H1 (cell line): ENCODE data around the gene CCL3. TPM values are rescaled to one million over a fixed set of nuclear protein-coding genes. Genes with fewer than 3 reads are reported as not detected.

Source experiments
- CTCF ChIA-PET: fragments of 300-600 bp; sonication (Branson Sonifier 250); formaldehyde crosslinking; loops from one replicate; lab custom pipeline; 2021; ENCODE audit not compliant: partially characterized antibody; lab: Charles Lee
- POLR2A ChIA-PET: fragments of 300-600 bp; sonication (Branson Sonifier 250); formaldehyde crosslinking; loops from one replicate; lab custom pipeline; 2021; ENCODE audit warnings: inconsistent platforms; ENCODE audit not compliant: partially characterized antibody; lab: Charles Lee
- DNase-seq, 2 experiments: peaks; one replicate each; pipeline versions ENCODE4 v3.0.0 to v3.0.0-alpha.2; 2010 to 2022; ENCODE audit warnings: low spot score in 2 of 2, low read depth in 1 of 2, mixed read lengths in 1 of 2
- FAIRE-seq: peaks from 2 replicates; lab custom pipeline; 2011; peaks lifted over from hg19 to GRCh38; lab: Jason Lieb, UNC
- H2AFZ ChIP-seq: 2 replicates; pipeline ENCODE4 v1.8.1; 2012; ENCODE audit warnings: low read length, inconsistent platforms
- H2AK5ac ChIP-seq: 2 replicates; pipeline ENCODE4 v1.6.1; 2013; ENCODE audit warnings: low read depth, low read length
- H2BK120ac ChIP-seq: replicated peaks from 2 replicates; pipeline ENCODE3; 2013; ENCODE audit warnings: low read depth, low read length, inconsistent platforms
- H2BK12ac ChIP-seq: 2 replicates; pipeline ENCODE4 v1.6.1; 2013; ENCODE audit warnings: low read depth, low read length
- H2BK15ac ChIP-seq: 2 replicates; pipeline ENCODE4 v1.6.1; 2013; ENCODE audit warnings: low read length
- H2BK20ac ChIP-seq: 2 replicates; pipeline ENCODE4 v1.6.1; 2013; ENCODE audit warnings: low read length
- H2BK5ac ChIP-seq: 2 replicates; pipeline ENCODE4 v1.6.1; 2013; ENCODE audit warnings: low read depth, low read length
- H3K14ac ChIP-seq: 2 replicates; pipeline ENCODE4 v1.6.1; 2013; ENCODE audit warnings: inconsistent platforms; ENCODE audit not compliant: insufficient read length
- H3K18ac ChIP-seq: 2 replicates; pipeline ENCODE4 v1.6.1; 2013; ENCODE audit warnings: low read length; ENCODE audit errors: extremely low read depth
- H3K23ac ChIP-seq: 2 replicates; pipeline ENCODE4 v1.6.1; 2013; ENCODE audit warnings: inconsistent platforms; ENCODE audit not compliant: insufficient read length
- H3K23me2 ChIP-seq: 2 replicates; pipeline ENCODE4 v1.6.1; 2013; ENCODE audit warnings: low read depth, low read length
- H3K27ac ChIP-seq: 2 replicates; pipeline ENCODE4 v1.6.1; 2011; ENCODE audit warnings: low read depth, low read length, inconsistent platforms
- H3K27me3 ChIP-seq, 4 experiments: replicated peaks in 1 of 4; 1 replicate in 1 of 4; 2 replicates in 3 of 4; pipeline versions ENCODE4 v1.6.1 to v1.8.1; 2011 to 2013; ENCODE audit warnings: low read length in 3 of 4, mild to moderate bottlenecking in 3 of 4, inconsistent platforms in 2 of 4, mixed read lengths in 2 of 4, moderate library complexity in 1 of 4; ENCODE audit not compliant: control insufficient read depth in 3 of 4, insufficient read depth in 3 of 4; ENCODE audit errors: extremely low read depth in 1 of 4
- H3K36me3 ChIP-seq, 4 experiments: 2 replicates each; pipeline versions ENCODE4 v1.6.1 to v1.8.1; 2011 to 2013; ENCODE audit warnings: mild to moderate bottlenecking in 4 of 4, low read length in 3 of 4, moderate library complexity in 2 of 4, control low read depth in 1 of 4, inconsistent platforms in 1 of 4; ENCODE audit not compliant: insufficient read depth in 4 of 4, control insufficient read depth in 2 of 4
- H3K4ac ChIP-seq: replicated peaks from 2 replicates; pipeline ENCODE3; 2013; ENCODE audit warnings: low read length, low read depth, mixed read lengths, inconsistent platforms; ENCODE audit not compliant: insufficient read length
- H3K4me1 ChIP-seq, 4 experiments: replicated peaks in 1 of 4; 1 replicate in 1 of 4; 2 replicates in 3 of 4; pipeline versions ENCODE4 v1.6.1 to v1.8.1; 2011 to 2013; ENCODE audit warnings: low read length in 3 of 4, inconsistent platforms in 2 of 4, mixed read lengths in 1 of 4; ENCODE audit not compliant: insufficient read depth in 4 of 4, control insufficient read depth in 3 of 4
- H3K4me2 ChIP-seq, 2 experiments: 2 replicates each; pipeline versions ENCODE4 v1.6.1 to v1.8.1; 2011 to 2013; ENCODE audit warnings: low read depth in 2 of 2, low read length in 2 of 2, control low read depth in 1 of 2, inconsistent platforms in 1 of 2, mild to moderate bottlenecking in 1 of 2; ENCODE audit not compliant: insufficient read depth in 1 of 2
- H3K4me3 ChIP-seq, 4 experiments: fragments of 200-600, 300-600 bp in 1 of 4; sonication (generic), shearing (Covaris generic), sonication (Bioruptor Twin) in 1 of 4; 2 replicates each; pipeline versions ENCODE4 v1.5.1 to v1.8.1; 2011 to 2016; ENCODE audit warnings: low read length in 4 of 4, low read depth in 3 of 4, control low read depth in 2 of 4, inconsistent platforms in 2 of 4, mild to moderate bottlenecking in 2 of 4, mixed read lengths in 1 of 4, moderate library complexity in 1 of 4; ENCODE audit not compliant: insufficient read depth in 2 of 4; ENCODE audit errors: extremely low read depth in 1 of 4
- H3K56ac ChIP-seq: replicated peaks from 2 replicates; pipeline ENCODE3; 2013; ENCODE audit warnings: low read depth, mild to moderate bottlenecking, mixed read lengths, low read length, inconsistent platforms; ENCODE audit not compliant: insufficient read length
- H3K79me1 ChIP-seq: 2 replicates; pipeline ENCODE4 v1.6.1; 2013; ENCODE audit warnings: low read depth, low read length, control low read depth
- H3K79me2 ChIP-seq, 2 experiments: 2 replicates each; pipeline versions ENCODE4 v1.6.1 to v1.8.1; 2012 to 2013; ENCODE audit warnings: low read length in 2 of 2, mild to moderate bottlenecking in 2 of 2, inconsistent platforms in 1 of 2; ENCODE audit not compliant: insufficient read depth in 2 of 2, control insufficient read depth in 1 of 2
- H3K9ac ChIP-seq, 4 experiments: replicated peaks in 1 of 4; 1 replicate in 1 of 4; 2 replicates in 3 of 4; pipeline versions ENCODE4 v1.6.1 to v1.8.1; 2011 to 2013; ENCODE audit warnings: low read depth in 3 of 4, low read length in 3 of 4, control low read depth in 2 of 4, mild to moderate bottlenecking in 2 of 4, moderate library complexity in 2 of 4, inconsistent platforms in 1 of 4; ENCODE audit errors: extremely low read depth in 1 of 4
- H3K9me3 ChIP-seq, 2 experiments: 2 replicates each; pipeline versions ENCODE4 v1.6.1 to v1.8.1; 2012 to 2013; ENCODE audit warnings: mild to moderate bottlenecking in 2 of 2, moderate library complexity in 2 of 2, control low read depth in 1 of 2, inconsistent platforms in 1 of 2, low read depth in 1 of 2, low read length in 1 of 2, mixed read lengths in 1 of 2; ENCODE audit not compliant: insufficient read depth in 2 of 2
- H4K20me1 ChIP-seq, 2 experiments: replicated peaks in 1 of 2; 2 replicates each; pipeline versions ENCODE3 to v1.8.1; 2011 to 2013; ENCODE audit warnings: inconsistent platforms in 2 of 2, low read length in 2 of 2, mild to moderate bottlenecking in 1 of 2; ENCODE audit not compliant: insufficient read depth in 2 of 2, control insufficient read depth in 1 of 2
- H4K5ac ChIP-seq: 2 replicates; pipeline ENCODE4 v1.6.1; 2013; ENCODE audit warnings: low read length, low read depth, mixed read lengths, inconsistent platforms; ENCODE audit not compliant: insufficient read length
- H4K8ac ChIP-seq: 2 replicates; pipeline ENCODE4 v1.8.0; 2013; ENCODE audit warnings: mild to moderate bottlenecking, moderate library complexity, low read length, inconsistent platforms; ENCODE audit not compliant: insufficient read depth; ENCODE audit errors: extremely low read depth
- H4K91ac ChIP-seq: replicated peaks from 2 replicates; pipeline ENCODE3; 2013; ENCODE audit warnings: low read length, mixed read lengths, inconsistent platforms; ENCODE audit not compliant: insufficient read length
- EZH2 ChIP-seq: fragments of 200-600 bp; sonication (generic); IDR thresholded peaks from 2 replicates; pipeline ENCODE4 v1.7.1; 2012; ENCODE audit warnings: low read depth, mild to moderate bottlenecking, moderate library complexity, low read length, inconsistent platforms; ENCODE audit not compliant: severe bottlenecking
- POLR2A ChIP-seq, 2 experiments: IDR thresholded peaks; 1 replicate in 1 of 2; 2 replicates in 1 of 2; pipeline ENCODE4 v1.6.1; 2011; ENCODE audit warnings: low read depth in 2 of 2, low read length in 2 of 2, mild to moderate bottlenecking in 2 of 2; ENCODE audit errors: control extremely low read depth in 1 of 2
- RAD21 ChIP-seq, 2 experiments: IDR thresholded peaks in 1 of 2; conservative IDR thresholded peaks in 1 of 2; 2 replicates each; pipeline ENCODE4 v1.6.1; 2011; ENCODE audit warnings: low read depth in 2 of 2, low read length in 2 of 2, improper control_type of control experiment in 1 of 2, inconsistent platforms in 1 of 2, mild to moderate bottlenecking in 1 of 2, moderate library complexity in 1 of 2
- SIX5 ChIP-seq: IDR thresholded peaks from 2 replicates; pipeline ENCODE4 v1.6.1; 2011; ENCODE audit warnings: mild to moderate bottlenecking, low read depth, low read length
- WGBS, 2 experiments: shearing (Covaris generic) in 1 of 2; methylation state at CpG; one replicate each; pipeline versions ENCODE4 v1.1.6 to v1.1.7; 2013 to 2015; ENCODE audit warnings: low lambda C conversion rate in 2 of 2, mixed read lengths in 2 of 2, inconsistent platforms in 1 of 2, low coverage in 1 of 2, missing lambda C conversion rate in 1 of 2; ENCODE audit not compliant: insufficient replicate concordance in 2 of 2, insufficient coverage in 1 of 2, insufficient read length in 1 of 2; ENCODE audit errors: extremely low coverage in 1 of 2, missing lambda C conversion rate in 1 of 2; 5-methylcytosine and 5-hydroxymethylcytosine counted together
- polyA plus RNA-seq, 7 experiments: library from polyadenylated mRNA; depleted of rRNA in 3 of 7; stranded (reverse) in 5 of 7; unstranded in 2 of 7; fragments of >200 nt in 5 of 7; fragments of 200-250 nt in 2 of 7; gene quantifications; 1 replicate in 5 of 7; 2 replicates in 1 of 7; 4 replicates in 1 of 7; pipeline versions ENCODE4 v1.2.1 to v1.2.3, GENCODE V29; 2011 to 2013; ENCODE audit warnings: missing spikeins in 2 of 7, mixed read lengths in 2 of 7
- total RNA-seq: library from RNA; stranded (reverse); fragmentation: NEBNext Ultra II Directional; extraction: Animal tissue kit (Norgen Biotek cat#: 25700); gene quantifications from 2 replicates; pipeline ENCODE4 v1.2.1, GENCODE V29; 2021

CCL3 gene
- total and polyA plus RNA-seq, 2 of the 8 experiments (the other 6 are each of a cell fraction or from before 2014, with no cell fraction given) = not detected

DNA sequence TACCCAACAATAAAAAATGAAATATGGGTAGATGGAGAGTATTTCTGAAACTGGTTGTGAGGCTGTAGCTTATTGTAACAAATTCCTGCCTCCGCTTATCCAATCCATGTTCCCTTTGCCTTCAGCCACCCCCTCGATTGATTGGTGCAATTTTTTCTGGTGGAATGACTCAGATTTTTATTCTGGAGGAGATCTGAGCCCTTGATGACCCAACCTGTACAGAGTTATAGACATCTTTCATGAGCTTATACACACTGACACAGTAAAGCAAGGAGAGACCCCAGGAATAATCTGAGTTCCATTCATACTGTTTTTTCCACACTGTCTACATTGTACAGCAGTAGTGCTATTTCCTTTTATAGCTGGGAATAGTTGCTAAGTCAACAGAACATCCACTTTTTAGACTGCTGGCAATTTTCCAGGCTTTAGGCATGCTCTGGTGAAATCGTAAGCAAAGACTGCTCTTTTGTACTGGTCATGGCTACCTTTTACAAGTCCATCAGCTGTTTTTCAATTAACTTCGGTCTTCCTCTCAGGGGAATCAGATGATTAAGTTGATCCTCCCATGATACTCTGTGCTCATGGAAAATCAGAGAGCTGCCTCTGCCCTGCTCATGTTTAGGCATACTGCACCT, 43.8 kb upstream of the CCL3 start:
- DNase-seq (no peak), FAIRE-seq (no peak)
- no peaks in the 10 kb centered on the region for H3K4me1 ChIP-seq
- H2BK120ac ChIP-seq = no peak overlapping the region
- H3K23me2 ChIP-seq = no peaks in the 10 kb centered on the region
- H3K18ac ChIP-seq = no peak overlapping the region
- H2AFZ ChIP-seq = no peak overlapping the region
- no peak overlapping the region for H3K27ac ChIP-seq
- no peaks in the 10 kb centered on the region for H4K20me1 ChIP-seq
- H2AK5ac ChIP-seq = no peak overlapping the region
- H3K4me3 ChIP-seq = no peak overlapping the region
- H4K5ac ChIP-seq = no peak overlapping the region
- H3K56ac ChIP-seq = no peak overlapping the region
- no peak overlapping the region for H4K8ac ChIP-seq
- H3K14ac ChIP-seq = no peak overlapping the region
- H2BK5ac ChIP-seq = no peak overlapping the region
- no peak overlapping the region for H2BK20ac ChIP-seq
- ChIA-PET CTCF (interaction anchor here (5.0 kb wide), 1 partner anchor 14 kb away, joined by 20 read pairs; no protein-coding TSS in a partner anchor), POLR2A (no interaction called here)
- no peaks in the 10 kb centered on the region for H3K79me1 ChIP-seq
- 87% methylated on average over 4 of the region's 4 CpGs; no CpG with 5 or more reads in 1 of the 2 experiments for WGBS, 2 experiments
- H3K23ac ChIP-seq = no peak overlapping the region
- H3K9ac ChIP-seq = no peak overlapping the region
- no peaks in the 10 kb centered on the region for H3K79me2 ChIP-seq
- H4K91ac ChIP-seq = no peak overlapping the region
- H2BK15ac ChIP-seq = no peak overlapping the region
- H2BK12ac ChIP-seq = no peak overlapping the region
- no peaks in the 10 kb centered on the region for H3K27me3 ChIP-seq
- no peak overlapping the region for H3K4me2 ChIP-seq
- H3K9me3 ChIP-seq = no peaks in the 10 kb centered on the region
- no peaks in the 10 kb centered on the region for H3K36me3 ChIP-seq
- H3K4ac ChIP-seq = no peak overlapping the region
- TF ChIP-seq EZH2 = no peak
- no peak for TF ChIP-seq RAD21 (IDR thresholded peaks at IDR 0.05 in 1 of 2, conservative IDR thresholded peaks at IDR 0.05 in 1 of 2; ENCODE audit: low read depth in 2 of 2, low read length in 2 of 2)
- TF ChIP-seq SIX5 = no peak
- no peak for TF ChIP-seq POLR2A (IDR thresholded peaks at IDR 0.05; ENCODE audit: control extremely low read depth in 1 of 2, low read depth in 2 of 2, low read length in 2 of 2)
